Adrenal gland (tissue), 5 donors: ENCODE data around the gene MPP1.

ENCODE experiments used
- POLR2A ChIP-seq, 2 donors: fragments of 450-650 bp; IDR thresholded peaks; one replicate each; pipeline ENCODE4 v1.6.1; 2017; ENCODE audit warnings: antibody characterized with exemption in 2 of 2, mild to moderate bottlenecking in 2 of 2, moderate library complexity in 1 of 2
- TF ChIP-seq, protein P1 (sequence below), 6 experiments: fragments of 450-650 bp in 4 of 6; fragments of 200-600 bp in 2 of 6; sonication (generic) in 1 of 6; IDR thresholded peaks; 1 replicate in 5 of 6; 2 replicates in 1 of 6; pipeline versions ENCODE4 v1.5.1 to v1.8.0; 2016 to 2021; ENCODE audit warnings: antibody characterized with exemption in 6 of 6, mild to moderate bottlenecking in 2 of 6, moderate library complexity in 1 of 6
- donor health status: DM: no; HTN: no; CAD: no.

GRCh38 chrX:154850957-154851611 lies 45.8 kb upstream of the MPP1 start:
- TF ChIP-seq, protein P1, sequence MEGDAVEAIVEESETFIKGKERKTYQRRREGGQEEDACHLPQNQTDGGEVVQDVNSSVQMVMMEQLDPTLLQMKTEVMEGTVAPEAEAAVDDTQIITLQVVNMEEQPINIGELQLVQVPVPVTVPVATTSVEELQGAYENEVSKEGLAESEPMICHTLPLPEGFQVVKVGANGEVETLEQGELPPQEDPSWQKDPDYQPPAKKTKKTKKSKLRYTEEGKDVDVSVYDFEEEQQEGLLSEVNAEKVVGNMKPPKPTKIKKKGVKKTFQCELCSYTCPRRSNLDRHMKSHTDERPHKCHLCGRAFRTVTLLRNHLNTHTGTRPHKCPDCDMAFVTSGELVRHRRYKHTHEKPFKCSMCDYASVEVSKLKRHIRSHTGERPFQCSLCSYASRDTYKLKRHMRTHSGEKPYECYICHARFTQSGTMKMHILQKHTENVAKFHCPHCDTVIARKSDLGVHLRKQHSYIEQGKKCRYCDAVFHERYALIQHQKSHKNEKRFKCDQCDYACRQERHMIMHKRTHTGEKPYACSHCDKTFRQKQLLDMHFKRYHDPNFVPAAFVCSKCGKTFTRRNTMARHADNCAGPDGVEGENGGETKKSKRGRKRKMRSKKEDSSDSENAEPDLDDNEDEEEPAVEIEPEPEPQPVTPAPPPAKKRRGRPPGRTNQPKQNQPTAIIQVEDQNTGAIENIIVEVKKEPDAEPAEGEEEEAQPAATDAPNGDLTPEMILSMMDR (IDR thresholded peaks at IDR 0.05), result no peak
- no peak for TF ChIP-seq POLR2A (IDR thresholded peaks at IDR 0.05)
